ENCODE measurements around the gene EXOC1L.

EXOC1L gene

GRCh38 chr4:55880652-55881280 lies 61.2 kb downstream of the EXOC1L start:
- H3K36me3 ChIP-seq = peaks cover 45 to 60% (median 50%) of the 10 kb centered on the region in 3 donors

GRCh38 chr4:55884093-55884850 lies 64.7 kb downstream of the EXOC1L start:
- TF ChIP-seq CTCF (IDR thresholded peaks at IDR 0.05) = no peak
- Histone ChIP-seq H3K36me3 (peaks cover 28 to 41% (median 40%) of the 10 kb centered on the region in 3 donors), H3K9me3 (no peaks in the 10 kb centered on the region), H3K4me3 (no peak overlapping the region), H3K4me1 (no peaks in the 10 kb centered on the region), H3K27ac (no peak overlapping the region), H3K27me3 (no peaks in the 10 kb centered on the region)
- DNase-seq = no peak
- intact Hi-C loops (cut with DNase I; ENCODE audit: low total_unique reads) = no loop called here

More at GRCh38 chr4:55880652-55881280, 61.2 kb downstream of the EXOC1L start:
- Histone ChIP-seq H3K4me3 (no peak overlapping the region), H3K9me3 (no peaks in the 10 kb centered on the region), H3K27me3 (no peaks in the 10 kb centered on the region), H3K4me1 (peaks cover 0 to 14% (median 0%) of the 10 kb centered on the region in 4 donors), H3K27ac (no peak overlapping the region)
- no peak for DNase-seq
- intact Hi-C loops (cut with DNase I; ENCODE audit: low total_unique reads) = no loop called here
- TF ChIP-seq CTCF (IDR thresholded peaks at IDR 0.05) = no peak

GRCh38 chr4:55884851-55885219 lies 65.2 kb downstream of the EXOC1L start:
- peaks cover 24 to 44% (median 40%) of the 10 kb centered on the region in 3 donors for H3K36me3 ChIP-seq
- intact Hi-C loops (cut with DNase I; ENCODE audit: low total_unique reads) = no loop called here

More at GRCh38 chr4:55884851-55885219, 65.2 kb downstream of the EXOC1L start:
- Histone ChIP-seq H3K4me3 (no peak overlapping the region), H3K4me1 (no peaks in the 10 kb centered on the region), H3K9me3 (no peaks in the 10 kb centered on the region), H3K27me3 (no peaks in the 10 kb centered on the region), H3K27ac (no peak overlapping the region)
- no peak for TF ChIP-seq CTCF (IDR thresholded peaks at IDR 0.05)
- no peak for DNase-seq
